Ramos (cell line): ENCODE data around the gene SKA2.
"Not testable (repeated sequence)": the region's sequence is repeated elsewhere in the genome, so short reads cannot be mapped to it uniquely, and the experiment has no call there.

ENCODE experiments used
- in situ Hi-C: fragments of 300-500 bp; cut with MboI; formaldehyde crosslinking; loops from one replicate; pipeline ENCODE4 v1.14.3; 2022; ENCODE audit warnings: low sequenced_read_pairs; ENCODE audit not compliant: unreplicated experiment

The SKA2 gene

GRCh38 chr17:59106463-59107305 is 48.3 kb downstream of the SKA2 start, which contains the start of gene TRIM37:
TRIM37 (minus strand) TSS chr17:59106880; CDS start chr17:59106461, 419 bp downstream.
- in situ Hi-C loops, result no loop called here

- in situ Hi-C loops, result no loop called here
Observed at GRCh38 chr17:59105852-59106462, 49.0 kb downstream of the SKA2 start.

- in situ Hi-C loops, result no loop called here
Observed at GRCh38 chr17:59101178-59101577, 53.8 kb downstream of the SKA2 start.

- in situ Hi-C loops, result no loop called here
Observed at GRCh38 chr17:59097876-59098275, 57.1 kb downstream of the SKA2 start.

- in situ Hi-C loops, result no loop called here
Observed at GRCh38 chr17:59094861-59095530, 60.0 kb downstream of the SKA2 start.

GRCh38 chr17:59093702-59094231 is 61.2 kb downstream of the SKA2 start:
- in situ Hi-C loops, result no loop called here

- in situ Hi-C loops, result no loop called here
Observed at GRCh38 chr17:59093145-59093701, 61.8 kb downstream of the SKA2 start.

- in situ Hi-C loops, result not testable (repeated sequence)
Observed at GRCh38 chr17:59090593-59090992, 64.4 kb downstream of the SKA2 start.

GRCh38 chr17:59084154-59084553 is 70.8 kb downstream of the SKA2 start:
- in situ Hi-C loops, result no loop called here

- in situ Hi-C loops, result no loop called here
Observed at GRCh38 chr17:59074494-59074893, 80.5 kb downstream of the SKA2 start.

GRCh38 chr17:59073972-59074371 is 81.0 kb downstream of the SKA2 start:
- in situ Hi-C loops, result no loop called here

- in situ Hi-C loops, result no loop called here
Observed at GRCh38 chr17:59069856-59070255, 85.1 kb downstream of the SKA2 start.

GRCh38 chr17:59067756-59068155 is 87.2 kb downstream of the SKA2 start:
- in situ Hi-C loops, result no loop called here

GRCh38 chr17:59067340-59067739 is 87.6 kb downstream of the SKA2 start:
- in situ Hi-C loops, result no loop called here

GRCh38 chr17:59062509-59062908 is 92.5 kb downstream of the SKA2 start:
- in situ Hi-C loops, result no loop called here
